GM12878 (cell line): ENCODE measurements around the gene C1QC. TPM values are rescaled to one million over a fixed set of nuclear protein-coding genes. Genes with fewer than 3 reads are reported as not detected.

ENCODE experiments used
- ATAC-seq: fragments of 200-7000 bp; cut with Tn5 transposase; 3 replicates; pipeline ENCODE4 v1.9.1; 2020; ENCODE audit warnings: mild to moderate bottlenecking, moderate library complexity
- BruUV-seq: library from RNA; stranded (reverse); fragments of 400-500 nt; replicated peaks from 2 replicates; lab custom pipeline; 2021; lab: Mats Ljungman, UMichigan
- CTCF ChIA-PET: fragments of 300-600 bp; sonication (Branson Sonifier 250); formaldehyde crosslinking; extraction: SDS; loops from one replicate; lab custom pipeline; 2021; ENCODE audit warnings: inconsistent platforms; lab: Yijun Ruan, JAX
- POLR2A ChIA-PET: fragments of 350-600 bp; formaldehyde crosslinking; extraction: SDS; loops from one replicate; lab custom pipeline; 2021; ENCODE audit warnings: inconsistent platforms; lab: Charles Lee
- RAD21 ChIA-PET: fragments of 300-600 bp; sonication (Branson Sonifier 250); formaldehyde crosslinking; loops from one replicate; lab custom pipeline; 2023; ENCODE audit warnings: antibody characterized with exemption; ENCODE audit not compliant: unreplicated experiment; lab: Charles Lee
- SMC1A ChIA-PET: fragments of 300-600 bp; sonication (Branson Sonifier 250); formaldehyde crosslinking; loops from one replicate; lab custom pipeline; 2023; ENCODE audit not compliant: unreplicated experiment, uncharacterized antibody; lab: Charles Lee
- DNase-seq: peaks from one replicate; pipeline ENCODE4 v3.0.0-alpha.2; 2011; ENCODE audit warnings: low read depth, low spot score
- FAIRE-seq: peaks from 3 replicates; lab custom pipeline; 2011; peaks lifted over from hg19 to GRCh38; lab: Jason Lieb, UNC
- H2AFZ ChIP-seq: 2 replicates; pipeline ENCODE4 v1.6.0; 2011; ENCODE audit warnings: low read depth, low read length, control low read depth; ENCODE audit not compliant: control insufficient read depth
- H3K27ac ChIP-seq: 2 replicates; pipeline ENCODE4 v1.5.1; 2011; ENCODE audit warnings: control low read depth; ENCODE audit not compliant: control insufficient read depth, insufficient read depth
- H3K27me3 ChIP-seq, 2 experiments: replicated peaks in 1 of 2; 2 replicates each; pipeline versions ENCODE4 v1.6.0 to v1.6.1; 2011; ENCODE audit warnings: low read length in 1 of 2; ENCODE audit not compliant: control insufficient read depth in 2 of 2, insufficient read depth in 2 of 2
- H3K36me3 ChIP-seq, 2 experiments: 2 replicates each; pipeline ENCODE4 v1.5.1; 2011; ENCODE audit warnings: low read length in 1 of 2; ENCODE audit not compliant: control insufficient read depth in 2 of 2, insufficient read depth in 2 of 2
- H3K4me1 ChIP-seq: 2 replicates; pipeline ENCODE4 v1.6.1; 2011; ENCODE audit warnings: mild to moderate bottlenecking, low read length, moderate library complexity, mixed read lengths; ENCODE audit not compliant: control insufficient read depth, insufficient read depth
- H3K4me2 ChIP-seq: 2 replicates; pipeline ENCODE4 v1.6.0; 2011; ENCODE audit warnings: control low read depth; ENCODE audit not compliant: control insufficient read depth, insufficient read depth
- H3K4me3 ChIP-seq: fragments of 200-600 bp; sonication (generic); 2 replicates; pipeline ENCODE4 v1.5.1; 2016
- H3K79me2 ChIP-seq: 2 replicates; pipeline ENCODE4 v1.6.0; 2011; ENCODE audit warnings: low read length; ENCODE audit not compliant: control insufficient read depth, insufficient read depth
- H3K9ac ChIP-seq: 2 replicates; pipeline ENCODE4 v1.8.0; 2011; ENCODE audit warnings: low read length, control low read depth, mixed read lengths; ENCODE audit not compliant: control insufficient read depth, insufficient read depth
- H3K9me3 ChIP-seq: replicated peaks from 3 replicates; pipeline ENCODE4 v1.5.1; 2011; ENCODE audit warnings: mild to moderate bottlenecking, low read length; ENCODE audit not compliant: control insufficient read depth, insufficient read depth
- H4K20me1 ChIP-seq: 2 replicates; pipeline ENCODE4 v1.6.0; 2011; ENCODE audit not compliant: control insufficient read depth, insufficient read depth
- BHLHE40 ChIP-seq, 2 experiments: fragments of 450-650 bp in 1 of 2; IDR thresholded peaks; 2 replicates each; pipeline ENCODE4 v1.6.1; 2011 to 2017; ENCODE audit warnings: low read depth in 2 of 2, borderline replicate concordance in 1 of 2, improper control_type of control experiment in 1 of 2, low read length in 1 of 2, mild to moderate bottlenecking in 1 of 2
- EED ChIP-seq: sonication (generic); IDR thresholded peaks from 2 replicates; pipeline ENCODE4 v1.6.1; 2016; ENCODE audit warnings: antibody characterized with exemption, low read depth
- HDAC2 ChIP-seq: fragments of 200-600 bp; sonication (generic); IDR thresholded peaks from 2 replicates; pipeline ENCODE4 v1.6.1; 2017
- PAX5 ChIP-seq: IDR thresholded peaks from 2 replicates; pipeline ENCODE4 v1.6.1; 2011; ENCODE audit warnings: low read depth, low read length, borderline replicate concordance
- RB1 ChIP-seq: fragments of 450-650 bp; formaldehyde crosslinking; IDR thresholded peaks from 2 replicates; pipeline ENCODE4 v1.6.1; 2017; ENCODE audit warnings: mild to moderate bottlenecking, borderline replicate concordance
- ZBTB40 ChIP-seq: fragments of 450-650 bp; IDR thresholded peaks from 2 replicates; pipeline ENCODE4 v1.6.1; 2016; ENCODE audit warnings: mild to moderate bottlenecking, moderate library complexity, borderline replicate concordance
- WGBS: methylation state at CpG from one replicate; pipeline ENCODE4 v1.1.6; 2016; ENCODE audit warnings: low lambda C conversion rate; ENCODE audit not compliant: insufficient replicate concordance, insufficient coverage; ENCODE audit errors: missing lambda C conversion rate; 5-methylcytosine and 5-hydroxymethylcytosine counted together
- in situ Hi-C: fragments of 300-500 bp; cut with MboI; formaldehyde crosslinking; loops from 9 replicates; pipeline ENCODE4 v1.14.3; 2018; ENCODE audit warnings: mixed read lengths
- intact Hi-C: fragments of 100-400 bp; cut with micrococcal nuclease; formaldehyde crosslinking; loops from one replicate; pipeline ENCODE4 v1.14.2; 2022; ENCODE audit not compliant: unreplicated experiment
- polyA plus RNA-seq, 11 experiments: library from polyadenylated mRNA; depleted of rRNA in 4 of 11; unstranded in 6 of 11; stranded (reverse) in 5 of 11; fragments of >200 nt; fragmentation: Nextera tagmentation in 4 of 11; fragmentation: Illumina TruSeq in 1 of 11; extraction: Ambion mirVana in 4 of 11; extraction: Trizol in 1 of 11; gene quantifications; 1 replicate in 1 of 11; 2 replicates in 10 of 11; pipeline versions ENCODE4 v1.2.1 to v1.2.3, GENCODE V29; 2011 to 2016; ENCODE audit warnings: inconsistent platforms in 2 of 11, missing spikeins in 2 of 11, low read depth in 1 of 11
- total RNA-seq, 4 experiments: library from RNA; depleted of rRNA in 3 of 4; stranded (reverse); fragments of >200 nt in 3 of 4; fragmentation: Illumina TruSeq in 1 of 4; extraction: Trizol in 1 of 4; gene quantifications; 2 replicates each; pipeline versions ENCODE4 v1.2.1 to v1.2.3, GENCODE V29; 2013 to 2021
- TF ChIP-seq, protein P1 (sequence below): IDR thresholded peaks from 2 replicates; pipeline ENCODE4 v1.6.1; 2011; ENCODE audit warnings: borderline replicate concordance, low read depth, mild to moderate bottlenecking, moderate library complexity, low read length; ENCODE audit not compliant: insufficient read depth, poor library complexity, severe bottlenecking
- TF ChIP-seq, protein P2 (sequence below): IDR thresholded peaks from 2 replicates; pipeline ENCODE4 v1.6.1; 2011; ENCODE audit warnings: borderline replicate concordance, low read depth, mild to moderate bottlenecking, moderate library complexity, mixed read lengths, low read length; ENCODE audit not compliant: insufficient read depth; ENCODE audit errors: extremely low read length

The C1QC gene
- total and polyA plus RNA-seq, 10 of the 15 experiments (the other 5 are each of a cell fraction or from before 2014, with no cell fraction given), result 0.74 TPM; not detected in 9

GRCh38 chr1:22621761-22622160, 21.7 kb upstream of the C1QC start:
- peaks cover 0 to 3% of the 10 kb centered on the region in 2 experiments; a peak in 3 of 4 replicates for H3K27me3 ChIP-seq
- H3K4me1 ChIP-seq, result no peaks in the 10 kb centered on the region
- FAIRE-seq, result no peak
- H3K9me3 ChIP-seq, result no peaks in the 10 kb centered on the region
- H3K79me2 ChIP-seq, result no peaks in the 10 kb centered on the region
- intact Hi-C loops (no loop called here), in situ Hi-C loops (no loop called here)
- no peak overlapping the region for H3K4me2 ChIP-seq
- TF ChIP-seq ZBTB40 (no peak), HDAC2 (no peak), RB1 (no peak), BHLHE40 (IDR thresholded peaks at IDR 0.05; ENCODE audit: borderline replicate concordance in 1 of 2, low read depth in 2 of 2, low read length in 1 of 2) (no peak), PAX5 (no peak), EED (no peak)
- TF ChIP-seq, protein P1, sequence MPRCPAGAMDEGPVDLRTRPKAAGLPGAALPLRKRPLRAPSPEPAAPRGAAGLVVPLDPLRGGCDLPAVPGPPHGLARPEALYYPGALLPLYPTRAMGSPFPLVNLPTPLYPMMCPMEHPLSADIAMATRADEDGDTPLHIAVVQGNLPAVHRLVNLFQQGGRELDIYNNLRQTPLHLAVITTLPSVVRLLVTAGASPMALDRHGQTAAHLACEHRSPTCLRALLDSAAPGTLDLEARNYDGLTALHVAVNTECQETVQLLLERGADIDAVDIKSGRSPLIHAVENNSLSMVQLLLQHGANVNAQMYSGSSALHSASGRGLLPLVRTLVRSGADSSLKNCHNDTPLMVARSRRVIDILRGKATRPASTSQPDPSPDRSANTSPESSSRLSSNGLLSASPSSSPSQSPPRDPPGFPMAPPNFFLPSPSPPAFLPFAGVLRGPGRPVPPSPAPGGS, result no peak
- TF ChIP-seq, protein P2, sequence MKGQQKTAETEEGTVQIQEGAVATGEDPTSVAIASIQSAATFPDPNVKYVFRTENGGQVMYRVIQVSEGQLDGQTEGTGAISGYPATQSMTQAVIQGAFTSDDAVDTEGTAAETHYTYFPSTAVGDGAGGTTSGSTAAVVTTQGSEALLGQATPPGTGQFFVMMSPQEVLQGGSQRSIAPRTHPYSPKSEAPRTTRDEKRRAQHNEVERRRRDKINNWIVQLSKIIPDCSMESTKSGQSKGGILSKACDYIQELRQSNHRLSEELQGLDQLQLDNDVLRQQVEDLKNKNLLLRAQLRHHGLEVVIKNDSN, result no peak
- RAD21 ChIA-PET, result no interaction called here
- H3K36me3 ChIP-seq, result no peaks in the 10 kb centered on the region
- CTCF ChIA-PET, result no interaction called here
- H4K20me1 ChIP-seq, result no peaks in the 10 kb centered on the region
- no peak overlapping the region for H3K4me3 ChIP-seq
- ATAC-seq, result no peak
- 2% methylated on average over 4 of the region's 4 CpGs for WGBS
- SMC1A ChIA-PET, result no interaction called here
- BruUV-seq, result no TSS peak
- no peak overlapping the region for H3K9ac ChIP-seq
- H3K27ac ChIP-seq, result no peak overlapping the region
- no peak for DNase-seq
- H2AFZ ChIP-seq, result no peak overlapping the region
- POLR2A ChIA-PET, result no interaction called here
